HG02642 (cell line): Measurements from ENCODE around the gene RDM1.

ENCODE experiments used
- ATAC-seq: cut with Tn5 transposase; IDR thresholded peaks from one replicate; pipeline ENCODE4 v1.9.1; 2021; ENCODE audit warnings: mild to moderate bottlenecking; ENCODE audit not compliant: unreplicated experiment, poor library complexity

Gene RDM1

GRCh38 chr17:35936063-35936462 is 5.5 kb upstream of the RDM1 start:
- ATAC-seq, result no peak

GRCh38 chr17:35934760-35935159 is 4.2 kb upstream of the RDM1 start:
- no peak for ATAC-seq

- ATAC-seq, result no peak
Measured at GRCh38 chr17:35932586-35932985, 2.0 kb upstream of the RDM1 start.

- no peak for ATAC-seq
Measured at GRCh38 chr17:35931794-35932425, 1.3 kb upstream of the RDM1 start.

GRCh38 chr17:35927714-35928113 is 2.9 kb downstream of the RDM1 start:
- ATAC-seq, result no peak

- no peak for ATAC-seq
Measured at GRCh38 chr17:35923609-35924114, 6.9 kb downstream of the RDM1 start.

GRCh38 chr17:35920229-35920628 is 10.3 kb downstream of the RDM1 start:
- no peak for ATAC-seq

- no peak for ATAC-seq
Measured at GRCh38 chr17:35918665-35919064, 11.9 kb downstream of the RDM1 start.

- ATAC-seq, result no peak
Measured at GRCh38 chr17:35917519-35918213, 12.9 kb downstream of the RDM1 start.

GRCh38 chr17:35915153-35915964 is 15.2 kb downstream of the RDM1 start:
- ATAC-seq, result no peak

- no peak for ATAC-seq
Measured at GRCh38 chr17:35914354-35914753, 16.2 kb downstream of the RDM1 start.

- ATAC-seq, result no peak
Measured at GRCh38 chr17:35913609-35914008, 17.0 kb downstream of the RDM1 start.

GRCh38 chr17:35912942-35913341 is 17.6 kb downstream of the RDM1 start:
- no peak for ATAC-seq

GRCh38 chr17:35912339-35912912 is 18.1 kb downstream of the RDM1 start:
- no peak for ATAC-seq

GRCh38 chr17:35909408-35909807 is 21.2 kb downstream of the RDM1 start:
- ATAC-seq, result no peak

- no peak for ATAC-seq
Measured at GRCh38 chr17:35907691-35908090, 22.9 kb downstream of the RDM1 start.

GRCh38 chr17:35906926-35907637 is 23.5 kb downstream of the RDM1 start:
- no peak for ATAC-seq

GRCh38 chr17:35906191-35906925 is 24.2 kb downstream of the RDM1 start:
- ATAC-seq, result no peak

- no peak for ATAC-seq
Measured at GRCh38 chr17:35903451-35903850, 27.1 kb downstream of the RDM1 start.
